ENCODE results near the gene DDN.

Gene DDN

GRCh38 chr12:49037111-49037946, 38.2 kb upstream of the DDN start:
- Mint-ChIP-seq H3K9me3 (no peaks in the 10 kb centered on the region), H3K27ac (no peak overlapping the region), H3K36me3 (ENCODE audit: low read depth) (peaks cover 11% of the 10 kb centered on the region), H3K4me1 (no peaks in the 10 kb centered on the region), H3K4me3 (no peak overlapping the region), H3K27me3 (no peaks in the 10 kb centered on the region)
- ATAC-seq: no peak
- no peak for DNase-seq

GRCh38 chr12:49036029-49036428, 36.9 kb upstream of the DDN start:
- H3K4me1 Mint-ChIP-seq: no peaks in the 10 kb centered on the region
- no peaks in the 10 kb centered on the region for H3K27me3 Mint-ChIP-seq
- H3K36me3 Mint-ChIP-seq (ENCODE audit: low read depth): peaks cover 12% of the 10 kb centered on the region
- H3K9me3 Mint-ChIP-seq: no peaks in the 10 kb centered on the region
- DNase-seq: no peak
- H3K4me3 Mint-ChIP-seq: no peak overlapping the region
- H3K27ac Mint-ChIP-seq: no peak overlapping the region
- ATAC-seq: no peak

- H3K27ac Mint-ChIP-seq: no peak overlapping the region
- no peak overlapping the region for H3K4me3 Mint-ChIP-seq
- no peaks in the 10 kb centered on the region for H3K27me3 Mint-ChIP-seq
- DNase-seq (no peak), ATAC-seq (no peak)
- H3K36me3 Mint-ChIP-seq (ENCODE audit: low read depth): peaks cover 23% of the 10 kb centered on the region
- no peaks in the 10 kb centered on the region for H3K4me1 Mint-ChIP-seq
- H3K9me3 Mint-ChIP-seq: no peaks in the 10 kb centered on the region
These were observed 35.1 kb upstream of the DDN start for GRCh38 chr12:49034286-49034622.

- Mint-ChIP-seq H3K36me3 (ENCODE audit: low read depth) (peaks cover 26% of the 10 kb centered on the region), H3K27me3 (no peaks in the 10 kb centered on the region), H3K9me3 (no peaks in the 10 kb centered on the region), H3K4me1 (no peaks in the 10 kb centered on the region), H3K27ac (no peak overlapping the region), H3K4me3 (no peak overlapping the region)
- no peak for ATAC-seq
- DNase-seq: no peak
These were observed 34.6 kb upstream of the DDN start for GRCh38 chr12:49033611-49034285.

GRCh38 chr12:49032679-49033447, 33.7 kb upstream of the DDN start:
- H3K36me3 Mint-ChIP-seq (ENCODE audit: low read depth): peaks cover 34% of the 10 kb centered on the region
- H3K27me3 Mint-ChIP-seq: no peaks in the 10 kb centered on the region
- ATAC-seq (no peak), DNase-seq (no peak)
- no peaks in the 10 kb centered on the region for H3K9me3 Mint-ChIP-seq
- no peaks in the 10 kb centered on the region for H3K4me1 Mint-ChIP-seq
- H3K27ac Mint-ChIP-seq: no peak overlapping the region
- H3K4me3 Mint-ChIP-seq: no peak overlapping the region

GRCh38 chr12:49032276-49032675, 33.1 kb upstream of the DDN start:
- H3K27ac Mint-ChIP-seq: no peak overlapping the region
- H3K4me3 Mint-ChIP-seq: no peak overlapping the region
- H3K4me1 Mint-ChIP-seq: no peaks in the 10 kb centered on the region
- no peak for ATAC-seq
- no peaks in the 10 kb centered on the region for H3K27me3 Mint-ChIP-seq
- H3K36me3 Mint-ChIP-seq (ENCODE audit: low read depth): peaks cover 38% of the 10 kb centered on the region
- DNase-seq: no peak
- no peaks in the 10 kb centered on the region for H3K9me3 Mint-ChIP-seq

GRCh38 chr12:49031573-49032161, 32.5 kb upstream of the DDN start:
- H3K27me3 Mint-ChIP-seq: no peaks in the 10 kb centered on the region

GRCh38 chr12:49030714-49031572, 31.8 kb upstream of the DDN start:
- Mint-ChIP-seq H3K4me1 (no peaks in the 10 kb centered on the region), H3K27ac (no peak overlapping the region)
- no peak for ATAC-seq

More at GRCh38 chr12:49031573-49032161, 32.5 kb upstream of the DDN start:
- Mint-ChIP-seq H3K9me3 (no peaks in the 10 kb centered on the region), H3K36me3 (ENCODE audit: low read depth) (peaks cover 35% of the 10 kb centered on the region), H3K27ac (no peak overlapping the region), H3K4me3 (no peak overlapping the region), H3K4me1 (no peaks in the 10 kb centered on the region)
- DNase-seq (no peak), ATAC-seq (no peak)

GRCh38 chr12:49030119-49030518, 30.9 kb upstream of the DDN start:
- H3K27ac Mint-ChIP-seq: no peak overlapping the region
- no peaks in the 10 kb centered on the region for H3K9me3 Mint-ChIP-seq
- H3K4me1 Mint-ChIP-seq: no peaks in the 10 kb centered on the region
- peaks cover 44% of the 10 kb centered on the region for H3K36me3 Mint-ChIP-seq (ENCODE audit: low read depth)
- no peak for ATAC-seq
- DNase-seq: no peak
- H3K27me3 Mint-ChIP-seq: no peaks in the 10 kb centered on the region
- no peak overlapping the region for H3K4me3 Mint-ChIP-seq

More at GRCh38 chr12:49030714-49031572, 31.8 kb upstream of the DDN start:
- DNase-seq: no peak
- Mint-ChIP-seq H3K4me3 (no peak overlapping the region), H3K9me3 (no peaks in the 10 kb centered on the region), H3K36me3 (ENCODE audit: low read depth) (peaks cover 38% of the 10 kb centered on the region), H3K27me3 (no peaks in the 10 kb centered on the region)

GRCh38 chr12:49028666-49029275, 29.6 kb upstream of the DDN start:
- H3K27me3 Mint-ChIP-seq: no peaks in the 10 kb centered on the region
- no peak overlapping the region for H3K27ac Mint-ChIP-seq
- H3K9me3 Mint-ChIP-seq: no peaks in the 10 kb centered on the region
- no peak overlapping the region for H3K4me3 Mint-ChIP-seq
- DNase-seq (no peak), ATAC-seq (no peak)
- H3K36me3 Mint-ChIP-seq (ENCODE audit: low read depth): peaks cover 47% of the 10 kb centered on the region
- no peaks in the 10 kb centered on the region for H3K4me1 Mint-ChIP-seq

- Mint-ChIP-seq H3K4me1 (no peaks in the 10 kb centered on the region), H3K9me3 (no peaks in the 10 kb centered on the region), H3K27ac (no peak overlapping the region), H3K4me3 (no peak overlapping the region), H3K36me3 (ENCODE audit: low read depth) (peaks cover 47% of the 10 kb centered on the region), H3K27me3 (no peaks in the 10 kb centered on the region)
- DNase-seq: no peak
- ATAC-seq: no peak
These were observed 28.8 kb upstream of the DDN start for GRCh38 chr12:49027846-49028555.

- peaks cover 45% of the 10 kb centered on the region for H3K36me3 Mint-ChIP-seq (ENCODE audit: low read depth)
- DNase-seq (no peak), ATAC-seq (no peak)
- no peak overlapping the region for H3K27ac Mint-ChIP-seq
- no peaks in the 10 kb centered on the region for H3K9me3 Mint-ChIP-seq
- H3K27me3 Mint-ChIP-seq: no peaks in the 10 kb centered on the region
- H3K4me1 Mint-ChIP-seq: no peaks in the 10 kb centered on the region
- no peak overlapping the region for H3K4me3 Mint-ChIP-seq
These were observed 27.7 kb upstream of the DDN start for GRCh38 chr12:49026678-49027480.

All from activated naive CD8-positive, alpha-beta T cell treated with anti-CD3 and anti-CD28 coated beads, Interleukin-2, amount 50 U/mL, for 24 hours (primary cell).